GM19328 (cell line): Measurements from ENCODE around the gene SERP2.

Source experiments
- ATAC-seq: cut with Tn5 transposase; IDR thresholded peaks from one replicate; pipeline ENCODE4 v1.9.1; 2021; ENCODE audit warnings: mild to moderate bottlenecking, moderate library complexity; ENCODE audit not compliant: unreplicated experiment

The SERP2 gene

DNA sequence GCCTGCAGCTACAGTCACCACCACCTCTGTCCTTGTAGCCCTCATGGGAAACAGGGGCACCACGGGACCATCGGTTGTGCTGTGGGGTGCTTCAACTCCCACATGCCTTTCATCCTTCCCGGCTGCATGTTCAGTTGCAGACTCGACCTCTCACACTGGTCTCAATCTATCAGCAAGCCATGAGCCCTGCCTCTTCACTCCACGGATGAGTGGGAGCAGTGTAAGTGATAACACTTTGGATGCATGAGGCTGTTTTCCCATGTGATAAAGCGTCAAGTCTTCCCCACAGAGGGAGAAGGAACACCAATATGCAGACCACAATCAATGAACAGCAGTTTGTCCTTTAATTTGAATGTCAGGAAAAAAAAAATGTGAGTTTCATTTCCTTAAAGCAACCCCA is 12.2 kb downstream of the SERP2 start:
- no peak for ATAC-seq

DNA sequence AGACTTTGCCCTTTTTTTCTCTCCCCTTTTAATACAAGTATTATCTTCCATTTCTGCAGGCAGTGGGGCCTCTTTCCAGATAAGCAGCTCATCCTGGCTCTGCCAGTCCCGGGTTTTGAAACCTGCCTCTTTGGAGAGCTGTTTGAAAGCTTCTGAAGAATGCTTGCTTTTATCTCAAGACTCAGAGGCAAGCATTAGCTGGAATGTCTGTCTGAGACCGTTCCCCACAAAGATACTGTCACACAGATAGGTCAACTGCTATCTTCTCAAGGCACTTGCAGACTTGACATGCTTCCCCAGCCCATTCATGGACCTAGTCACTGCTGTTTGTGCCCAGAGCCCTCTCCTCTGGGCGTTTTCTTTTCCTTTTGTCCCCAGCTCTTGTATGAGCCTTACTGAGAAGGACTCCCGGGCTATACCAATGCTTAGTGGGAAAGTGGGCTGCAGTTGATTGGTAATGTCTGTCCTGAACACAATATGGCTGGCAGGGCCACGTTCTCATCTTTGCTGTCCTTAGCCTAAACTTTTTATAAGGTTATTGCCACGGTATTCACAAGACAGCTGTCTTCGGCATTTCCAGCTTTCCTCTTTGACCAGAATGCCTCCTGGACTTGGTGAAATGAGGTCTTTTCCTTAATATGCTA is 13.4 kb downstream of the SERP2 start:
- no peak for ATAC-seq

DNA sequence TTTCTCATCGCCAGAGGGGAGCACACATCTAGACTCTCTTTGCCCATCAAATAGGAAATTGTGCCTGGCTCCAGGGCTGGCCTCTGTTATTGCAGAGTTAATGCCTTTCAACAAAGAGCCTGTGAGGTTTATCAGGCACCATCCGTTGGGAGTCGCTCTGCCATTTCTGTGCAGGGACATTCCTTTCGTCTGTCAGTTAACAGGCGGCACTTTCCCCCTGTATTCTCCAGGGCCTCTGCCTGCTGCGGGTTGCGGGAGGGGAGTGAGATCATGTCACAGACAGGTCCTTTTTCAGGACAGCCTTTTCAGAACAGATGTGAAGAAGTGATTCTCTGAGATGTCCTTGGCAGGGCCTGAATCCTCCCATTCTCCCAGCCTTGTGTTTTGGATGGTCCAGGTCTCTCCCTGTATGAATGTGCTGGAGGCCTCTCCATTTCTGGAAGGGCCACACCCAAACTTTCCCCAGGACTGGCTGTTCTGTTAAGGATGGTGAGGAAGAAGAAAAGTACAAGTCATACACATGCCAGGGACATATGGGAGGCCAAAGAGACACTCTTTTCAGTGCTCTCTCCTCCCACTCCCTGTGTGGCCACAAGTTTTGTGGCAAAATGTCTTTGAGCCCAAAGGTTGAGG is 14.9 kb downstream of the SERP2 start:
- no peak for ATAC-seq

GRCh38 chr13:44389060-44389666 is 15.5 kb downstream of the SERP2 start:
- ATAC-seq = no peak

- no peak for ATAC-seq
Measured at GRCh38 chr13:44389876-44390275, 16.3 kb downstream of the SERP2 start.

GRCh38 chr13:44393391-44393790 is 19.8 kb downstream of the SERP2 start:
- no peak for ATAC-seq

GRCh38 chr13:44394658-44395057 is 21.0 kb downstream of the SERP2 start:
- no peak for ATAC-seq

DNA sequence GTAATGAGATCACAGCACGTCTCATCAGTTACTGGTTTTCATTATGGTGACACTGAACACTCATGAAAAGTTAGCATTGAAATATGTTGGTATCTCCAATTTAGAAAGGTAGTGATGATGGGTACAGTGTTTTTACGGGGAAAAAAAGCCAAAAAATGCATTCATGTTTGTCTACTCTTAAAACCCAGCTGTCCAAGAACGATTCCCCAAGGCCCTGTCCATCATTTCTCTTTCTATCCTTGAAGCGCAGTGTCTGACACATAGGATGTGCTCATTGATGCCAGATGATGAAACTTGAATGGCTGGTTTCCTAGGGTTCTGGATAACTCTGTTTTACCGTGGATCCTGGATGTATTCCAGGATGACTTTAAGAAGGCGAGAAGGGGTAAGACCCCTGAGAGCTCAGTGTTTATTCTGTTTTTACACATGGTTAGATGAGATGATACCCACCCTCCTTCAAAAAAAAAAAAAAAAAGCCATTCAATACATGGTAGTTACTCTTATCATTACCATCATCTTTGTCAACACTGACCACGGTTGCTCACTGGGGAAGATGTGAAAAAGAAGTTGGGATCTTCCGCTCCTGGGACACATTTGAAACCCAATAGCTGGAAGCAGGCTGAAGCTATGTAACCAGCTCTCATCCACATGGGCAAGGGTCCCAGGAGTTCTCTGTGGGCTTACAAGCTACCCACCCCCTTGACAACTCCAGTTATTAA is 22.5 kb downstream of the SERP2 start:
- no peak for ATAC-seq

DNA sequence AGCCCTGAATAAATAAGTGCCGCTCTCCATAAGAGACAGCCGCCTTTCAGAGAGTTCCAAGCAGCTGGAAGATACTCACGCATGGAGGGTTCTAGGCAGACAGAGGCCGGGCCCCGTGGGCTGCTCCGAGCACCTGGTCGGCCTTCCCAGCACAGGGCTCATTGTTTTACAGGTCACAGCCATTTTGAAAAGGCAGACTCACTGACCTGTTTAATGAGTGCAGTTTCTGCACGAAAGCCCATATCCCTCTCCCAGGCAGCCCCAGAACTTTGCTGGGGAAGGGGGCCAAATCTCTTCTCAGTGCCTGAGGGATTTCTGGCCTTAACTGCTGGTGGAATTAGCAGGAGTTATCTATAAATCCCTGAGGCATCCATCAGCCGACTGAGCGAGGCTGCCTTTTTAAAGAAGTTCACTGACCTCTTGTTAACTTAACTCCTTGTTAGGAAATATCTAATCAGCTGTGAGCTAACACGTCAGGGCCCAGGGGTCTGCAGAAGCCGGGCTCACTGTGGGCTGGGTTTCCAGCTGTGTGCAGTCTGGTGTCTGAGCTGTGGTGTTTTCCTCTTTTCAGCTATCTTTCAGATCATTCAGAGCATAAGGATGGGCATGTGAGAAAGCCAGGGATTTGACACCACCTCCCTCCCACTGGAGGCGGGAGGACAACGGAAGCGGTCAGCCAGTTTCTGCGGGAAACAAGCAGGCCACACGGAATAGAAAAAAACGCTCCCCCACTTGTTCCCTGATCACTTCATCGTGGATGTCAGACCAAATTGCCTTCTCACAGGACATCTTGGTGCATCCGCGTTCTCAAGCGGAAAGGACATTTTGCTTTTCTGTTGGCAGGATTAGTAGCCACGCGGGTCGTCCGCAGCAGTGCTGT is 23.3 kb downstream of the SERP2 start:
- ATAC-seq = no peak

DNA sequence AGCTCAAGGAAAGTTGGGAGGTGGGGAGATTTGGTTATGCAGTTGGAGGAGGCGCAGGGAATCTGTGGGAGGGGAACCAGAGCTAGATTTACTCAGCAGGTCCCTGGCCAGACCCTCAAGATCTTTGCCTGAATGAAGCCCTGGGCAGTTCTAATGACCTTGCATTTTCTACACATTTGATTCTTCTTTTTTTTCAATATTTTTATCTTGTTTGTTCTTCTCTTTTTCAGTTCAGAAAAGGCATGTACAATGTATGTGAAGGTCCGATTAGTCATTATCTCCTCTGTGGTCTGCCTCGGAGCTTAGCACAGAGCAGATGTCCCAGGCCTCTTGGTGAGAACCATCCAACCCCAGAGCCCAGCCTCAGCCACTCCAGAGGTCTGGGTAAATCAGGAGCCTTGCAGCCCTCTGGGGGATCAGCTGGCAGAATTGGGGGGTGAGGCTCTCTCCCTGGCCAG is 24.2 kb downstream of the SERP2 start:
- no peak for ATAC-seq

- no peak for ATAC-seq
Measured at GRCh38 chr13:44398606-44399005, 25.0 kb downstream of the SERP2 start.

DNA sequence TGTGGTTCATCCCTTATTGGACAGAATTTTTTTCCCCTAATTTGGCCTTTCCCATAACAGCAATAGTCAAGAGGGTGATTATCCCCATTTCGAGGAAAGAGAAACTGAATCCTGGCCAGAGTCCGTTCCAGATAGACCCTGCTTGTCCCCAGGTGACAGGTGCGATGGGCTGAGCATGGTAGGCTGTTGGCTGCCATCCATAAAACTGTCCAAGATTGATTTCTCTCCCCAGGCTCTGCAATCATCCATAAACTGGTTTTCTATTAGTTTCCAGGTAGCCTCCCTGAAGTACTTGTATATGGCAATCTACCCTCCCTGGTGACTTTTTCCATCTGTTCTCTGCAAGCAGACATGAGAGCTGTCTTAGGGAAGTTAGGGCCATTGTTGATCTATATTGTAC is 25.4 kb downstream of the SERP2 start:
- ATAC-seq = no peak

- no peak for ATAC-seq
Measured at GRCh38 chr13:44400736-44401135, 27.1 kb downstream of the SERP2 start.

DNA sequence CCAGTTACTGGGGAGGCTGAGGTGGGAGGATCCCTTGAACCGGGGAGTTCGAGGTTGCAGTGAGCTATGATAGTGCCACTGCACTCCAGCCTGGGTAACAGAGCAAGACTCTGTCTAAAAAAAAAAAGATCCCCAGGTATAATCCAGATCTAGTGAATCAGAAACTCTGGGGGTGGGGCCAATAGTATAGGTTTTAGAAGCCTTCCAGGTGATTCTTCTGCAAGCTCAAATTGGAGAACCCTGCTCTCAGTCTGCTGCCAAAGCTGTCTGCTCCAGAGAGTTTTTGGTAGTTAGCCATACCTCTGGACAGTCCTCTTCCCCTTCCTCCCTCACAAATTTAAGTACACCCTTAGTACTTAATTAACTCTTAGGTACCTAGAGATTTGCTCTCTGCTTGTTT is 28.0 kb downstream of the SERP2 start:
- no peak for ATAC-seq

DNA sequence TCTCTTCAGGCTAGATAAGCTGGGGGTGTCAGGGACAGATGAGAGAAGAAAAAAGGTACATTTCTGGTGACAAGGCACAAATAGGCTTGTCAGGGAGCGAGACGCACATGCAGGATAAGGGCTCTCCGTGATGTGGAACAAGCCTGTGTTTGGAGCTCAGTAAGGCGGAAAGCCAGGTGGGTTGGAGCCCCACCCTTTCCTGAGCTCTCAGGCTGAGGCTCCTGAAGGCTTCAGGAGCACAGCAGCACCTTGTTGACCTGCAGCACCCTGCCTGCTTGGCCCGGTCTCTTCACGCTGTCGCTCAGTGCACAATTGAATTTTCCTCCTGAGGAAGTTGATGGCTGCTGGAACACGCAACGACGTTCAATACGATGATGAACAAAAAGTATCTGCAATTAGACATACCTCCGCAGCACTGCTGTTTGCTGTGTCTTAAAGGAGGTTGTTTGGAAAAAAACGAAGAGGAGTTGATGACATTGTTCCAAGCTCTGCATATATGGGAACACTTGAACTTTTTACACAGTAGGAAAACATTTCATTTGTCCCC is 29.3 kb downstream of the SERP2 start:
- no peak for ATAC-seq

DNA sequence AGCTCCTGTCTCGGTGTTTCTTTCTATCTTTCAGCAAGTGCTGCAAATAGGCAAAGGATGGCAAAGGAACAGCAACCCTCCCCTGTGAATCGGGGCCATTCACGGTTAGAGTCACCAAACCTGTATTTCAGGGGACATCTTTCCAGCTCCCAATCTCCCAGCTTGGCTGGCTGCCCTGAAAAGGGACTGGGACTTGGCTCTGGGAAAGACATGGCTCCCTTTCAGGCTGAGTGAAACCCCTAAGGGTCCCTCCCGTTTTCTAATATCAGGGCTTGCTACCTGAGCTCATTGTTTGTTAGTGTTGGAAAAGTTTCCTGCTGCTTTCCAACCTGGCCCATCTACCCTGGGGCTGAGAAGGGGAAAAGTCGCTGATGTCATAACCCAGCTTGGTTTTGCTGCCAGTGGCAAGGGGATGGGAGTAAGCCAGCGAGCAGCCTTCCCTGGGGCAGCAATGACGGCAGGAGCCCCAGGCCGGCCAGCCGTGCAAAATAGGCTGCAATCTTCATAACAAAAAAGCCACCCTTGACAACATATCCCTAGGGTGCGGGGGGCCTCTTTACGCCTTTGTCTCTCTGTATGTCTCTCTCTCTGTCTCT is 29.9 kb downstream of the SERP2 start:
- no peak for ATAC-seq

GRCh38 chr13:44404261-44405132 is 30.9 kb downstream of the SERP2 start:
- no peak for ATAC-seq

DNA sequence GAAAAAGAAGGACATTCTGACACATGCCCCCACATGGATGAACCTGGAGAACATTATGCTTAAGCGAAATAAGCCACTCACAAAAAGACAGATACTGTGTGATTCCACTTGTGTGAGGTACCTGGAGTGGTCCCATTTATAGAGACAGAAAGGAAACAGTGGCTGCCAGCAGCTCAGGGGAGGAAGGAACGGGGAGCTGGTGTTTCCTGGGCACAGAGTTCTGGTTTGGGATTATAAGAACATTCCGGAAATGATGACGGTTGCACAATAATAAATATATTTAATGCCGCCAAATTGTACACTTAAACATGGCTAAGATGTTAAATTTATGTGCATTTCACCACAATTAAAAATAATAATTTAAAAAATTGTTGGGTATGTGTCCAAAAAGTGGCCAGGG is 33.0 kb downstream of the SERP2 start:
- no peak for ATAC-seq

- no peak for ATAC-seq
Measured at GRCh38 chr13:44407379-44407778, 33.8 kb downstream of the SERP2 start.
